Mesenchymal stem cell (in vitro differentiated cells and primary cell): ENCODE data around the gene TTC7B.

Source experiments
- DNase-seq: peaks from one replicate; pipeline ENCODE4 v3.0.0-alpha.2; 2013
- H2AFZ ChIP-seq: one replicate; pipeline ENCODE4 v1.6.1; 2013; ENCODE audit warnings: low read depth, mild to moderate bottlenecking, control low read depth, inconsistent platforms, low read length, moderate library complexity
- H2AK5ac ChIP-seq: 2 replicates; pipeline ENCODE4 v1.6.1; 2013; ENCODE audit warnings: low read length, moderate library complexity, mild to moderate bottlenecking, inconsistent platforms; ENCODE audit not compliant: severe bottlenecking
- H2BK120ac ChIP-seq: one replicate; pipeline ENCODE4 v1.6.1; 2013; ENCODE audit warnings: low read depth, mild to moderate bottlenecking, inconsistent platforms, low read length, moderate library complexity
- H2BK12ac ChIP-seq, 2 experiments: one replicate each; pipeline ENCODE4 v1.6.1; 2013; ENCODE audit warnings: inconsistent platforms in 2 of 2, low read length in 2 of 2, mild to moderate bottlenecking in 2 of 2, moderate library complexity in 2 of 2, control low read depth in 1 of 2
- H2BK15ac ChIP-seq: one replicate; pipeline ENCODE4 v1.6.1; 2013; ENCODE audit warnings: mild to moderate bottlenecking, low read depth, inconsistent platforms; ENCODE audit not compliant: poor library complexity, severe bottlenecking
- H2BK5ac ChIP-seq: 2 replicates; pipeline ENCODE4 v1.6.1; 2013; ENCODE audit warnings: low read depth, mild to moderate bottlenecking, low read length, control low read depth, inconsistent platforms; ENCODE audit not compliant: poor library complexity, severe bottlenecking
- H3K14ac ChIP-seq, 2 experiments: one replicate each; pipeline ENCODE4 v1.6.1; 2013; ENCODE audit warnings: inconsistent platforms in 2 of 2, low read length in 2 of 2, control low read depth in 1 of 2, mild to moderate bottlenecking in 1 of 2, moderate library complexity in 1 of 2
- H3K18ac ChIP-seq, 2 experiments: one replicate each; pipeline ENCODE4 v1.6.1; 2013; ENCODE audit warnings: inconsistent platforms in 2 of 2, low read length in 2 of 2, control low read depth in 1 of 2, low read depth in 1 of 2, mild to moderate bottlenecking in 1 of 2
- H3K23ac ChIP-seq, 2 experiments: one replicate each; pipeline ENCODE4 v1.6.1; 2013; ENCODE audit warnings: inconsistent platforms in 2 of 2, low read length in 2 of 2, mild to moderate bottlenecking in 2 of 2, moderate library complexity in 2 of 2, control low read depth in 1 of 2
- H3K27ac ChIP-seq: 2 replicates; pipeline ENCODE4 v1.5.1; 2013; ENCODE audit warnings: mild to moderate bottlenecking, moderate library complexity, low read length, control low read depth, inconsistent platforms; ENCODE audit not compliant: poor library complexity, severe bottlenecking
- H3K27me3 ChIP-seq, 2 experiments: 2 replicates each; pipeline versions ENCODE4 v1.6.1 to v1.7.0; 2013; ENCODE audit warnings: low read length in 2 of 2, mild to moderate bottlenecking in 2 of 2, moderate library complexity in 2 of 2, control low read depth in 1 of 2, inconsistent platforms in 1 of 2; ENCODE audit not compliant: control insufficient read depth in 1 of 2, insufficient read depth in 1 of 2
- H3K36me3 ChIP-seq, 2 experiments: 2 replicates each; pipeline versions ENCODE4 v1.6.1 to v1.7.0; 2013; ENCODE audit warnings: low read length in 2 of 2, control low read depth in 1 of 2, inconsistent platforms in 1 of 2, low read depth in 1 of 2, mild to moderate bottlenecking in 1 of 2; ENCODE audit not compliant: insufficient read depth in 2 of 2, control insufficient read depth in 1 of 2
- H3K4ac ChIP-seq, 2 experiments: one replicate each; pipeline ENCODE4 v1.6.1; 2013; ENCODE audit warnings: inconsistent platforms in 2 of 2, low read length in 2 of 2, mild to moderate bottlenecking in 2 of 2, moderate library complexity in 2 of 2, control low read depth in 1 of 2, low read depth in 1 of 2
- H3K4me1 ChIP-seq: 2 replicates; pipeline ENCODE4 v1.6.1; 2013; ENCODE audit warnings: low read depth, low read length, control low read depth; ENCODE audit not compliant: control insufficient read depth, insufficient read depth
- H3K4me2 ChIP-seq: 2 replicates; pipeline ENCODE4 v1.6.1; 2013; ENCODE audit warnings: low read length, mild to moderate bottlenecking, inconsistent platforms; ENCODE audit not compliant: poor library complexity, severe bottlenecking
- H3K4me3 ChIP-seq, 2 experiments: 2 replicates each; pipeline versions ENCODE4 v1.5.1 to v1.7.0; 2013; ENCODE audit warnings: low read length in 2 of 2, mild to moderate bottlenecking in 2 of 2, control low read depth in 1 of 2, low read depth in 1 of 2; ENCODE audit not compliant: insufficient read depth in 1 of 2
- H3K79me1 ChIP-seq: replicated peaks from 2 replicates; pipeline ENCODE4 v1.6.1; 2013; ENCODE audit warnings: mild to moderate bottlenecking, control low read depth, low read length, inconsistent platforms; ENCODE audit not compliant: poor library complexity, severe bottlenecking
- H3K9ac ChIP-seq: 2 replicates; pipeline ENCODE4 v1.7.0; 2013; ENCODE audit warnings: mild to moderate bottlenecking, low read length, moderate library complexity
- H3K9me3 ChIP-seq: 2 replicates; pipeline ENCODE4 v1.7.0; 2013; ENCODE audit warnings: mild to moderate bottlenecking, low read length; ENCODE audit not compliant: control insufficient read depth
- H4K8ac ChIP-seq: one replicate; pipeline ENCODE4 v1.6.1; 2013; ENCODE audit warnings: inconsistent platforms, mild to moderate bottlenecking, low read length, moderate library complexity
- H4K91ac ChIP-seq: one replicate; pipeline ENCODE4 v1.6.1; 2013; ENCODE audit warnings: mild to moderate bottlenecking, low read length, inconsistent platforms
- WGBS: methylation state at CpG from one replicate; pipeline ENCODE4 v1.1.7; 2013; ENCODE audit warnings: mixed read lengths; 5-methylcytosine and 5-hydroxymethylcytosine counted together

The TTC7B gene

DNA sequence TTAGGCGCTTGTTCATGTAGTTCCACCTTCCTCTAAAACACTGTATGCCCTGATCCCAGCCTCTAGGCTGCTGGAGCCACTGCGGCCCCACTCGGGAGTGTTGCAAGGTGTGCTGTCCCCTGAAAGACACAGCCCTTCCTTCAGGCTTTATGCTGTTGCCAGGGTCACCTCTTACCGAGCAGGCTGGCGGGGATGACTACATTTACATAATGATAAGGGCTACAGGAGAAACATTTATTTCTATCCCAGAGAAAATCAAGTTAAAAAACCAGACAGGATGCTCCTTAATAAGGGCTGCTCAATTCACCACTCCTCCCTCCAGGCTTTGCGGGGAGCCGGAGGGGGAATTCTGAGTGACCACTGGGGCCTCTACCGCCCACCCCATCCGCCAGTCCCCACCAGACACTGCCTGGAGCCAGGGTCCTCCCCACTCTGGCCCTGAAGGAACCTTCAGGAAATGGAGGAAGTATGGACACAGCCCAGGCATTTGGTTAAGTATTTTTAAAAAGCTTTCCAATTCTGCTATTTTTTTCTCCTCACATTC, 200.6 kb downstream of the TTC7B start:
- H3K4me2 ChIP-seq: no peak overlapping the region
- no peak overlapping the region for H4K8ac ChIP-seq
- H2AFZ ChIP-seq: no peak overlapping the region
- H3K27me3 ChIP-seq: no peaks in the 10 kb centered on the region
- H3K9ac ChIP-seq: no peak overlapping the region
- no peak overlapping the region for H3K27ac ChIP-seq
- no peak overlapping the region for H3K18ac ChIP-seq
- H3K23ac ChIP-seq: no peak overlapping the region
- no peak overlapping the region for H2BK15ac ChIP-seq
- H4K91ac ChIP-seq: no peak overlapping the region
- no peak overlapping the region for H3K14ac ChIP-seq
- peaks cover 8 to 22% of the 10 kb centered on the region in 2 experiments for H3K36me3 ChIP-seq
- no peaks in the 10 kb centered on the region for H3K9me3 ChIP-seq
- whole genome bisulfite sequencing: 95% methylated on average over 7 of the region's 9 CpGs
- H2BK5ac ChIP-seq: no peak overlapping the region
- no peak overlapping the region for H3K4ac ChIP-seq
- H2AK5ac ChIP-seq: no peak overlapping the region
- no peak overlapping the region for H3K4me3 ChIP-seq
- no peak overlapping the region for H2BK12ac ChIP-seq
- no peaks in the 10 kb centered on the region for H3K4me1 ChIP-seq
- no peaks in the 10 kb centered on the region for H3K79me1 ChIP-seq
- no peak for DNase-seq
- H2BK120ac ChIP-seq: no peak overlapping the region

DNA sequence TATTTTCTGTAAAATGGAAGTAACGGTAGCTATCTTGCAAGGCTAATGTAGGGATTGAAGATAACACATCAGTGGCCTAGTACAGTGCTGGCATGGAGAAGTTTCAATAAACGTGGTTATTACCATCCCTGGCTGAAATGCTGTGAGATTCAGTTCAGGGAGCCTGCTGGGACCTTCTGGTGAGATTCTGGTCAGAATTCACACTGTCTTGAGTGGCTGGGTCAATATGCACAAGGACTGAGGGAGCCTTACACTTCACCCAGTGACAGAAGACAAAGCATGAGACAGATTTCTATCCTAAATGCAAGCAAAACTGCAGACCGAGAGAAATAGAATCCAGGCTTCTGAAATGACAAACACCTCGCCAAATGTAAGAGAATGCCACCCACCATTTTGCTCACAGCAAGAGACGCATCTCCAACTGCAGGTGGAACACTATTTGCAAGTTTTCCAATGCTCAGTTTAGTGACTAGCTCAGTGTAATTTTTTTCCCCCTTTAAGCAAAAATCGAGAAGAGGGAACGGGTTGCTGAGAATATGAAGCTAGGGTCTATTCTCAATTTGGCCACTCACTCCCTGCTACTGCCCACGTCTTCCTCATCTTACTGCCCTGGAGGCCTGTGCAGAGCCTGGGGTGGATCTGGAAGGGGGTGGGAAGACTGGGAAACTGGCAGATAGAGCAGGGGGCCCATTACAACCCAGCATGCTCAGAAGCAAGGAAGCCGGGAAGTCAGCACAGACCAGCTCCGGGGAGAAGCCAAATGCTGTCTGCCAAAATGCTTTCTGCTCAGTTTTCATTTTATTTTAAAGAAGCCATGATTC, 201.3 kb downstream of the TTC7B start:
- H3K36me3 ChIP-seq: peaks cover 8 to 29% of the 10 kb centered on the region in 2 experiments
- no peak overlapping the region for H3K27ac ChIP-seq
- H3K4me1 ChIP-seq: no peaks in the 10 kb centered on the region
- H3K9me3 ChIP-seq: no peaks in the 10 kb centered on the region
- H3K79me1 ChIP-seq: no peaks in the 10 kb centered on the region
- no peak overlapping the region for H3K9ac ChIP-seq
- H3K23ac ChIP-seq: no peak overlapping the region
- no peak for DNase-seq
- no peak overlapping the region for H3K14ac ChIP-seq
- H2AFZ ChIP-seq: no peak overlapping the region
- H2AK5ac ChIP-seq: no peak overlapping the region
- no peak overlapping the region for H3K18ac ChIP-seq
- no peak overlapping the region for H3K4ac ChIP-seq
- no peak overlapping the region for H2BK12ac ChIP-seq
- no peak overlapping the region for H4K8ac ChIP-seq
- 96% methylated on average over 9 of the region's 10 CpGs for WGBS
- no peak overlapping the region for H4K91ac ChIP-seq
- no peak overlapping the region for H3K4me2 ChIP-seq
- no peak overlapping the region for H2BK120ac ChIP-seq
- no peak overlapping the region for H3K4me3 ChIP-seq
- H2BK15ac ChIP-seq: no peak overlapping the region
- H2BK5ac ChIP-seq: no peak overlapping the region
- no peaks in the 10 kb centered on the region for H3K27me3 ChIP-seq

DNA sequence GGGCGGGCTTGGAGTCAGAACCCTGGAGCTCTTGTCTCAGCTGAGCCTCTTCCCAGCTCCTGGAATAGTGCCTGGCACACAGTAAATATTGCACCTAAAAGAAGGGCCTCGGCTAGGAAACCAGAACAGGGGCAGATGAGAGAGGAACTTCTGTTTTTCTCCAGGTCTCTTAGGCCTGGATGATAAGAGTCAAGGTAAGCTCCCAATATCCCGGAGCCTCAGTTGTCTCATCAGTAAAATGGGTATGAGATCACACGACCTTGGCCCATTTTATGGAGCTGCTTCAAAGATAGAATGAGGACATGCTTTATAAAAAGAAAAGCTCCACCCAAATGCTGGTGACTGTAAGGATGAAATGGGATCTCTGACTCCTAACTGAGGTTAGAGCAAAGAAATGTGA, 202.2 kb downstream of the TTC7B start:
- Histone ChIP-seq H2BK12ac (no peak overlapping the region), H3K36me3 (peaks cover 8 to 24% of the 10 kb centered on the region in 2 experiments), H3K27ac (no peak overlapping the region), H3K23ac (no peak overlapping the region), H3K14ac (no peak overlapping the region), H3K4me1 (peaks cover 4% of the 10 kb centered on the region), H2BK15ac (no peak overlapping the region), H3K9me3 (no peaks in the 10 kb centered on the region), H3K79me1 (no peaks in the 10 kb centered on the region), H4K91ac (no peak overlapping the region), H3K4ac (no peak overlapping the region), H2AFZ (no peak overlapping the region), H3K4me3 (no peak overlapping the region), H3K4me2 (no peak overlapping the region), H2AK5ac (no peak overlapping the region), H2BK120ac (no peak overlapping the region), H3K27me3 (no peaks in the 10 kb centered on the region), H2BK5ac (no peak overlapping the region), H4K8ac (no peak overlapping the region), H3K9ac (no peak overlapping the region), H3K18ac (no peak overlapping the region)
- DNase-seq: no peak
- WGBS: 81% methylated on average over 4 of the region's 4 CpGs

DNA sequence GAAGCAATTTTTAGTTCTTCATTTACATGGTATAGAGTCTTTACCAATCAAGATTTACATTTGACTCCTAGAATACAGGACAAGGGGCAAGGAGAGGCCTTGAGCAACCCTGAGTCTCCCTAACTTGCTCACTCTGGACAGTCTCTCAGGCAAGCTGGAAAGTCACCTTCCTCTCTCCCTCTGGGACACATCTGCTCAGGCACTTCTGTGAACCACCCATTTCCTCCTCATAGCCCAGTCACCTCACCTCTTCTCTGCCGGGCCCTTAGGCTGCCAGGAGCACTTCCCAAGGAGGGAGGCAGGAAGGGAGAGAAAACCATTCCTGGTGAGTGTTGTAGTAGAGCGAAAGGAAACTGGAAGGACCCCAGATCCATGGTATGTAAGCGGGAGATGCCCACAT, 202.8 kb downstream of the TTC7B start:
- H3K36me3 ChIP-seq: peaks cover 8 to 24% of the 10 kb centered on the region in 2 experiments
- WGBS: 100% methylated on average over 3 of the region's 3 CpGs
- no peak overlapping the region for H3K23ac ChIP-seq
- no peaks in the 10 kb centered on the region for H3K9me3 ChIP-seq
- no peak overlapping the region for H4K8ac ChIP-seq
- H2BK120ac ChIP-seq: no peak overlapping the region
- H3K4ac ChIP-seq: no peak overlapping the region
- no peak overlapping the region for H3K4me3 ChIP-seq
- H3K9ac ChIP-seq: no peak overlapping the region
- H3K18ac ChIP-seq: no peak overlapping the region
- H2BK15ac ChIP-seq: no peak overlapping the region
- DNase-seq: no peak
- no peak overlapping the region for H2AK5ac ChIP-seq
- H3K14ac ChIP-seq: no peak overlapping the region
- no peak overlapping the region for H4K91ac ChIP-seq
- H2BK5ac ChIP-seq: no peak overlapping the region
- no peak overlapping the region for H2BK12ac ChIP-seq
- no peak overlapping the region for H2AFZ ChIP-seq
- H3K4me2 ChIP-seq: no peak overlapping the region
- peaks cover 7% of the 10 kb centered on the region for H3K4me1 ChIP-seq
- no peaks in the 10 kb centered on the region for H3K27me3 ChIP-seq
- H3K79me1 ChIP-seq: no peaks in the 10 kb centered on the region
- no peak overlapping the region for H3K27ac ChIP-seq
